Ovary (tissue), 9 donors: ENCODE measurements around the gene EXTL1. TPM values are rescaled to one million over a fixed set of nuclear protein-coding genes. Genes with fewer than 3 reads are reported as not detected.

Source experiments
- DNase-seq, 5 donors: peaks; one replicate each; pipeline ENCODE4 v3.0.0-alpha.2; 2019 to 2020
- H3K27ac ChIP-seq, 2 donors: fragments of 200-600 bp; one replicate each; pipeline versions ENCODE4 v1.5.1 to v1.8.0; 2019 to 2022
- H3K27me3 ChIP-seq: fragments of 200-600 bp; one replicate; pipeline ENCODE4 v1.8.0; 2022
- H3K36me3 ChIP-seq: fragments of 200-600 bp; sonication (generic); one replicate; pipeline ENCODE4 v1.5.1; 2019
- H3K4me1 ChIP-seq: one replicate; pipeline ENCODE4 v1.8.1; 2013; ENCODE audit warnings: mild to moderate bottlenecking, moderate library complexity; ENCODE audit not compliant: insufficient read depth
- H3K4me3 ChIP-seq: fragments of 200-600 bp; sonication (generic); one replicate; pipeline ENCODE4 v1.5.1; 2017
- H3K9me3 ChIP-seq, 2 donors: fragments of 200-600 bp in 1 of 2; sonication (generic) in 1 of 2; one replicate each; pipeline versions ENCODE4 v1.5.1 to v1.8.1; 2013 to 2019; ENCODE audit warnings: mild to moderate bottlenecking in 1 of 2, moderate library complexity in 1 of 2
- CTCF ChIP-seq, 3 donors: fragments of 450-650 bp in 2 of 3; fragments of 200-600 bp in 1 of 3; IDR thresholded peaks; one replicate each; pipeline versions ENCODE4 v1.5.1 to v1.8.0; 2016 to 2022; ENCODE audit warnings: antibody characterized with exemption in 3 of 3, mild to moderate bottlenecking in 1 of 3
- EP300 ChIP-seq: sonication (generic); formaldehyde crosslinking; IDR thresholded peaks from one replicate; pipeline ENCODE4 v1.6.1; 2017; ENCODE audit warnings: antibody characterized with exemption
- POLR2A ChIP-seq: fragments of 450-650 bp; IDR thresholded peaks from one replicate; pipeline ENCODE4 v1.6.1; 2017; ENCODE audit warnings: antibody characterized with exemption, mild to moderate bottlenecking, moderate library complexity
- WGBS, 3 donors: extraction: QIAGEN DNeasy Blood & Tissue Kit in 1 of 3; methylation state at CpG; one replicate each; pipeline versions ENCODE4 v1.1.5 to v1.1.7; 2013 to 2017; 5-methylcytosine and 5-hydroxymethylcytosine counted together
- intact Hi-C, 4 donors: fragments of 100-400 bp; cut with DNase I; formaldehyde crosslinking; loops; one replicate each; pipeline versions ENCODE4 v1.11.0 to v1.15.1; 2022 to 2023
- polyA plus RNA-seq, 2 donors: library from polyadenylated mRNA; stranded (reverse); fragments of 200-250 nt in 1 of 2; fragments of 350-450 nt in 1 of 2; fragmentation: Illumina TruSeq in 1 of 2; extraction: RNeasy Lipid Tissue Mini Kit (QIAGEN cat#74804) in 1 of 2; gene quantifications; one replicate each; pipeline ENCODE4 v1.2.3, GENCODE V29; 2013 to 2014
- total RNA-seq, 7 donors: library from RNA; depleted of rRNA in 2 of 7; stranded (reverse); fragments of >200 nt in 2 of 7; fragmentation: NEBNext Ultra II Directional in 3 of 7; extraction: Animal tissue kit (Norgen Biotek cat#: 25700) in 3 of 7; gene quantifications; one replicate each; pipeline versions ENCODE4 v1.1.0 to v1.2.4, GENCODE V29; 2016 to 2023
- donor health status: DM: no; HTN: no; CAD: no; lungs with moderate emphysema.
- donor health status: DM: no; HTN: no; CAD: no.
- donor health status: Bipolar disorder and iron deficiency.
- donor health status: DM: yes; HTN: yes; CAD: no.
- donor health status: DM: no; HTN: no; CAD: no.
- donor health status: DM: yes; HTN: yes; CAD: no.

Gene EXTL1
- total and polyA plus RNA-seq, 9 donors: 0.47 to 4.5 (median 2.8) TPM

GRCh38 chr1:26038904-26039303 is 17.3 kb downstream of the EXTL1 start:
- Histone ChIP-seq H3K4me3 (no peak overlapping the region), H3K36me3 (no peaks in the 10 kb centered on the region), H3K27me3 (no peaks in the 10 kb centered on the region), H3K9me3 (no peaks in the 10 kb centered on the region), H3K27ac (no peak overlapping the region), H3K4me1 (peaks cover 1% of the 10 kb centered on the region)
- intact Hi-C loops: loop anchor here in 3 of 4 donors (5.0 to 10.0 kb wide), 3 partner anchors 103 to 116 kb away; partner anchors contain the start of gene FAM110D (in 1 of the 3)
- WGBS, 3 donors: 54 to 61% (median 61%) methylated on average over 6 of the region's 6 CpGs
- peak in 1 of 5 donors; percentile 12 for DNase-seq
- TF ChIP-seq EP300: no peak
- TF ChIP-seq POLR2A: no peak

- intact Hi-C loops: loop anchor here in 1 of 4 donors (2.0 kb wide), 1 partner anchor 101 kb away; no protein-coding TSS in a partner anchor
- 69 to 75% (median 71%) methylated on average over 7 of the region's 7 CpGs for WGBS, 3 donors
- Histone ChIP-seq H3K36me3 (no peaks in the 10 kb centered on the region), H3K27me3 (peaks cover 3% of the 10 kb centered on the region), H3K4me1 (no peaks in the 10 kb centered on the region), H3K4me3 (no peak overlapping the region), H3K9me3 (no peaks in the 10 kb centered on the region), H3K27ac (no peak overlapping the region)
- peak in 1 of 5 donors; percentile 5 for DNase-seq
- no peak for TF ChIP-seq POLR2A
- TF ChIP-seq CTCF (IDR thresholded peaks at IDR 0.05): no peak
- no peak for TF ChIP-seq EP300
These were observed 19.8 kb downstream of the EXTL1 start for GRCh38 chr1:26041401-26041800.

GRCh38 chr1:26041978-26042377 is 20.4 kb downstream of the EXTL1 start:
- peaks cover 3% of the 10 kb centered on the region for H3K27me3 ChIP-seq

GRCh38 chr1:26043765-26044164 is 22.2 kb downstream of the EXTL1 start:
- H3K9me3 ChIP-seq: no peaks in the 10 kb centered on the region
- WGBS, 3 donors: 75 to 96% (median 77%) methylated on average over 2 of the region's 2 CpGs
- peak in 1 of 5 donors; percentile 2 for DNase-seq
- H3K4me1 ChIP-seq: no peaks in the 10 kb centered on the region
- H3K27ac ChIP-seq: no peak overlapping the region
- TF ChIP-seq EP300 (no peak), POLR2A (no peak), CTCF (IDR thresholded peaks at IDR 0.05) (no peak)
- H3K27me3 ChIP-seq: peaks cover 3% of the 10 kb centered on the region
- H3K36me3 ChIP-seq: no peaks in the 10 kb centered on the region
- H3K4me3 ChIP-seq: no peak overlapping the region
- intact Hi-C loops: no loop called here

More at GRCh38 chr1:26041978-26042377, 20.4 kb downstream of the EXTL1 start:
- Histone ChIP-seq H3K4me1 (no peaks in the 10 kb centered on the region), H3K36me3 (no peaks in the 10 kb centered on the region), H3K4me3 (no peak overlapping the region), H3K27ac (no peak overlapping the region), H3K9me3 (no peaks in the 10 kb centered on the region)
- DNase-seq: peak in 1 of 5 donors; percentile 1
- WGBS, 3 donors: 62 to 67% (median 66%) methylated on average over 4 of the region's 4 CpGs
- intact Hi-C loops: loop anchor here in 1 of 4 donors (2.0 kb wide), 1 partner anchor 101 kb away; no protein-coding TSS in a partner anchor
- TF ChIP-seq EP300 (no peak), CTCF (IDR thresholded peaks at IDR 0.05) (no peak), POLR2A (no peak)

- intact Hi-C loops: no loop called here
- peaks cover 3% of the 10 kb centered on the region for H3K27me3 ChIP-seq
- DNase-seq: no peak
- H3K4me3 ChIP-seq: no peak overlapping the region
- H3K27ac ChIP-seq: no peak overlapping the region
- H3K9me3 ChIP-seq: no peaks in the 10 kb centered on the region
- TF ChIP-seq POLR2A (no peak), EP300 (no peak), CTCF (IDR thresholded peaks at IDR 0.05) (no peak)
- no peaks in the 10 kb centered on the region for H3K4me1 ChIP-seq
- WGBS, 3 donors: 74 to 86% (median 82%) methylated on average over 3 of the region's 3 CpGs
- H3K36me3 ChIP-seq: no peaks in the 10 kb centered on the region
These were observed 22.8 kb downstream of the EXTL1 start for GRCh38 chr1:26044414-26044813.
